Measurements from ENCODE around the gene ADAMTSL1.

ADAMTSL1 gene

DNA sequence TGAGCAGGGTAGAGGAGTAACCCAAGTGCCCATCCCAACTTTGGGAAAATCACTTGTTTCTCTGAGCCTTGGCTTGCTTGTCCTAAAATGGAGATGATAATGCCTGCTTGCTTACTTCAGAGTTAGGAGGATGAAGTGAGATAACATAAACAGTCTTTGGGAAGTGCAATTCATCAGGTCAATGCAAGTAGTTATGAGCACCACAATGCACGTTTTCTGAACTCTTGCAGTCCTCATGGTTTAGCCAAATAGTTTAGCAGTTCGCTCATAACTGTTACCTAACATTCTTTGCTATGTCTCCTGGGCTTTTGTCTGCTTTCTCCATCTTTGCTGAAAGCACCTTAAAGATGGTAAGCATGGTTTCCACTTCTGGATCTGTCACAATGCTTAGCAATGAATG is 270.0 kb downstream of the ADAMTSL1 start:
- DNase-seq (ENCODE audit: low read depth) = no peak
- no peak overlapping the region for H3K4me3 ChIP-seq (ENCODE audit: low read length)
- TF ChIP-seq, protein P1, sequence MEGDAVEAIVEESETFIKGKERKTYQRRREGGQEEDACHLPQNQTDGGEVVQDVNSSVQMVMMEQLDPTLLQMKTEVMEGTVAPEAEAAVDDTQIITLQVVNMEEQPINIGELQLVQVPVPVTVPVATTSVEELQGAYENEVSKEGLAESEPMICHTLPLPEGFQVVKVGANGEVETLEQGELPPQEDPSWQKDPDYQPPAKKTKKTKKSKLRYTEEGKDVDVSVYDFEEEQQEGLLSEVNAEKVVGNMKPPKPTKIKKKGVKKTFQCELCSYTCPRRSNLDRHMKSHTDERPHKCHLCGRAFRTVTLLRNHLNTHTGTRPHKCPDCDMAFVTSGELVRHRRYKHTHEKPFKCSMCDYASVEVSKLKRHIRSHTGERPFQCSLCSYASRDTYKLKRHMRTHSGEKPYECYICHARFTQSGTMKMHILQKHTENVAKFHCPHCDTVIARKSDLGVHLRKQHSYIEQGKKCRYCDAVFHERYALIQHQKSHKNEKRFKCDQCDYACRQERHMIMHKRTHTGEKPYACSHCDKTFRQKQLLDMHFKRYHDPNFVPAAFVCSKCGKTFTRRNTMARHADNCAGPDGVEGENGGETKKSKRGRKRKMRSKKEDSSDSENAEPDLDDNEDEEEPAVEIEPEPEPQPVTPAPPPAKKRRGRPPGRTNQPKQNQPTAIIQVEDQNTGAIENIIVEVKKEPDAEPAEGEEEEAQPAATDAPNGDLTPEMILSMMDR (conservative IDR thresholded peaks at IDR 0.05; ENCODE audit: low read depth, low read length) = no peak

DNA sequence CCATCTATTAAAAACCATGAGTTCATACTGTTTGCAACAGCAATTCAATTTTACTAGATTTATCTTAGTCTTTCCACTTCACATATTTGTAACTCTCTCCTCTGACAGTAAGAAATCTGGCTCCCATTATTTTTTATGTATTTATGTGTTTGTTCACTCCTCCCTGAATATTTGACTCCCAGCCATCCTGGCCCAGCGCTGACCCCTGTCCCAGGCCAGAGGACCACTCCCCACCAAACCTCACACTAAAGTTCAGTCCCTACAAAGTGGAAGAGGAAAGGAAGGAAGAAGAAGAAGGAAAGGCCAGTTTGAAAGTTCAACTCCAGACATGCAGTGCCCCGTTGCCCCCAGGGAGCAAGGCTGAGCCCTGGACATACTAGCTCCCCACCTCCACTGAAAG is 271.8 kb downstream of the ADAMTSL1 start:
- no peak for DNase-seq (ENCODE audit: low read depth)
- TF ChIP-seq, protein P1 (conservative IDR thresholded peaks at IDR 0.05; ENCODE audit: low read depth, low read length) = no peak
- no peak overlapping the region for H3K4me3 ChIP-seq (ENCODE audit: low read length)

DNA sequence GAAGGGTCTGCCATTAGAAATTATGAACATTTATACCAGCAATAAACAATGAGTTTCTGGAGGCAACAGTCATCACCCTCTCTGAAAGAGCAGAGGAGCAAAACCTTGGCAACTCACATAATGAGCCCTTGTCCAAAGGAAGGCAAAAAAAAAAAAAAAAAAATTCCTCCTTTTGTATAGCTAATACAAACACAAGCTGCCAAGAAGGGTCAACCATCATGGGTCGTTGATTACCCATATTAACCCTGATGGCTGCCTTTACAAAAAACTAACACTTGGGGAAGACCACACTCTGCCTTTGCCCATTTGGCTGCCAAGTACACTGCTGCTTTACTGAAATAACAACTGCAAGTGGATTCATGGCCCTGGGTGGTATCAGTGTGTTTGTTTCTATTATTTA is 272.7 kb downstream of the ADAMTSL1 start:
- no peak overlapping the region for H3K4me3 ChIP-seq (ENCODE audit: low read length)
- TF ChIP-seq, protein P1 (conservative IDR thresholded peaks at IDR 0.05; ENCODE audit: low read depth, low read length) = no peak
- DNase-seq (ENCODE audit: low read depth) = no peak

DNA sequence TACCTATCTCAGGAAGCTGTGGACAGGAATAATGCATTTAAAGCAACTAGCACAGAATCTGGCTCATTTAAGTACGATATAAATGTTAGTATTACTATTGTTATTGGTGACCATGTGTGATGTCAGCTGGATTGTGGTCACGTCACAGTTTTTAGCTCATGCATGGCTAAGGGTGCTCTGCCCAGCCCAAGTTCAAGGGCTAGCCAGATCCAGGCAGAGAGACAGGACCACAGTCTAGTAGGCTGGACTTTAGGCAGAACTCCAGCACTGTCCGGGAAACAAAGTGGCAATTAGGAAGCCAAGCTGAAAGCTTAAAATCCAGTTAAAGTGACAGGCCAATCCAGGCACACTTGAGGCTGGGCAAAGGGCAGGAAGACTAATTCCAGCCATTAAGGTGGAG is 273.6 kb downstream of the ADAMTSL1 start:
- no peak for DNase-seq (ENCODE audit: low read depth)
- TF ChIP-seq, protein P1 (conservative IDR thresholded peaks at IDR 0.05; ENCODE audit: low read depth, low read length) = no peak
- H3K4me3 ChIP-seq (ENCODE audit: low read length) = no peak overlapping the region

DNA sequence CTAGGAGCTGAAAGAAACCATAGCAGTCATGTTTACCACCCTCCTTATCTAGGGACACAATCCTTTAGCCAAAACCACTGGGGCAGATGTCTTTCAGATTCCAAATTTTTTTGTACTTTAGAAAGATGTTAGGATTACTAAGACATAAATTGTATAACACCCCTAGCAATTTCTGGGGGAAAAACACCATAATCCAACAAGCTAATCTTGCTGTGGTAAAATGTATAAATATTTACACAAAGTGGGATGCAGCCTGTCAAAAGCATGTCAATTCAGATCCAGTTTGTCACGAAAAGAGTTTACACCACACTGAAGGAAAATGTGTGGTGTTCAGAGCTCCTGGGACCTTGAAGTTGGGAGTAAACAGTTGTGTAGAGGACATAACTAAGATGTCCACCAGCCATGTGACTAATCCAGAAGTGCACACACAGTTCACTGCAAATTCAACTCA is 274.3 kb downstream of the ADAMTSL1 start:
- DNase-seq (ENCODE audit: low read depth) = no peak
- TF ChIP-seq, protein P1 (conservative IDR thresholded peaks at IDR 0.05; ENCODE audit: low read depth, low read length) = no peak
- H3K4me3 ChIP-seq (ENCODE audit: low read length) = no peak overlapping the region

DNA sequence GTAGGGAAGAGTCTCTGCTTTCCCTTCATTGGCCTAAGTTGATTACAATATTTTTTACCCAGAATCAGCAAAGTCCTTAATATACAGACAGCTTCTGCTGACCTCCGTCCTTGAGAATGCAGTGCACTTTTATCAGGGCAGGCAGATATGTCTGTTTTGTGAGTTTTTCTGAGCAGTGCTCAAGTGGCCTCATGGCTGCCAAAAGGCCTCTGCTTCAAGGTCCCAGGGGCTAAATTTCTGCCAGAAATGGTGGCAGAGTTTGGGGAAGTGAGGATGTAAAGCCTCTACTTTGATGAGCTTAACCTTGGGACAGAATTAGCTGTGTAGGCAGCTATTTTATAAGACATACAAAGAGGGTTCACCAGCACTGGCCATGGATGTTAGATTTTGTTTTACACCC is 275.8 kb downstream of the ADAMTSL1 start:
- TF ChIP-seq, protein P1 (conservative IDR thresholded peaks at IDR 0.05; ENCODE audit: low read depth, low read length) = no peak
- no peak for DNase-seq (ENCODE audit: low read depth)
- no peak overlapping the region for H3K4me3 ChIP-seq (ENCODE audit: low read length)

DNA sequence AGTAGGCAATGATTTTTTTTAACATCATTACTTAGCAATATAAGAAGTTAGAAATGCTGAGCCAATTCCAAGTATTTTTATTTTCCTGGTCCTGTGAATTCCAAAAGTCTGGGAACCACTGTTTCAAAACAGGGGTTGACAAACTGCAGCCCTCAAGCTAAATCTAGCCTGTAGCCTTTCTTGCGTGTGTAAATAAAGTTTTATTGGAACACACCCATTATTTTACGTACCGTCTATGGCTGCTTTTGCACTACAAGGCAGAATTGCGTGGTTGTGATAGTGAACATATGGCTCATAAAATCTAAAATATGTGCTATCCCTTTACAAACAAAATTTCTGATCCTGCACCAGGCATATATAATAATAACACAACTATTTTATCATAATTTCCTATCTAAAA is 280.0 kb downstream of the ADAMTSL1 start:
- no peak overlapping the region for H3K4me3 ChIP-seq (ENCODE audit: low read length)
- DNase-seq (ENCODE audit: low read depth) = no peak
- TF ChIP-seq, protein P1 (conservative IDR thresholded peaks at IDR 0.05; ENCODE audit: low read depth, low read length) = no peak
